Osteocyte (in vitro differentiated cells): ENCODE measurements around the gene EBP. TPM values are rescaled to one million over a fixed set of nuclear protein-coding genes. Genes with fewer than 3 reads are reported as not detected.

Source experiments
- DNase-seq: peaks from one replicate; pipeline ENCODE4 v3.0.0; 2021; ENCODE audit warnings: mixed read lengths; ENCODE audit not compliant: unreplicated experiment; ENCODE audit errors: extremely low spot score
- H3K27ac Mint-ChIP-seq: one replicate; pipeline ENCODE4 v1.8.0; 2021; ENCODE audit warnings: mild to moderate bottlenecking, mixed read lengths; ENCODE audit not compliant: unreplicated experiment
- H3K27me3 Mint-ChIP-seq: one replicate; pipeline ENCODE4 v1.8.0; 2021; ENCODE audit warnings: mixed read lengths; ENCODE audit not compliant: unreplicated experiment
- H3K36me3 Mint-ChIP-seq: one replicate; pipeline ENCODE4 v1.8.0; 2021; ENCODE audit warnings: mixed read lengths; ENCODE audit not compliant: unreplicated experiment
- H3K4me1 Mint-ChIP-seq: one replicate; pipeline ENCODE4 v1.8.0; 2021; ENCODE audit warnings: mixed read lengths; ENCODE audit not compliant: unreplicated experiment
- H3K4me3 Mint-ChIP-seq: one replicate; pipeline ENCODE4 v1.8.0; 2021; ENCODE audit warnings: mild to moderate bottlenecking, moderate library complexity, mixed read lengths; ENCODE audit not compliant: unreplicated experiment
- H3K9me3 Mint-ChIP-seq: one replicate; pipeline ENCODE4 v1.8.0; 2021; ENCODE audit warnings: mixed read lengths; ENCODE audit not compliant: unreplicated experiment
- total RNA-seq: library from RNA; stranded (reverse); gene quantifications from 2 replicates; pipeline ENCODE4 v1.2.1, GENCODE V29; 2021
- TF ChIP-seq, protein P1 (sequence below): fragments of 200-600 bp; sonication (generic); IDR thresholded peaks from 2 replicates; pipeline ENCODE4 v1.5.0; 2021; ENCODE audit warnings: antibody characterized with exemption, mild to moderate bottlenecking, moderate library complexity

The EBP gene
- total RNA-seq, 1 donor from 2014 or later: 42.5 TPM

DNA sequence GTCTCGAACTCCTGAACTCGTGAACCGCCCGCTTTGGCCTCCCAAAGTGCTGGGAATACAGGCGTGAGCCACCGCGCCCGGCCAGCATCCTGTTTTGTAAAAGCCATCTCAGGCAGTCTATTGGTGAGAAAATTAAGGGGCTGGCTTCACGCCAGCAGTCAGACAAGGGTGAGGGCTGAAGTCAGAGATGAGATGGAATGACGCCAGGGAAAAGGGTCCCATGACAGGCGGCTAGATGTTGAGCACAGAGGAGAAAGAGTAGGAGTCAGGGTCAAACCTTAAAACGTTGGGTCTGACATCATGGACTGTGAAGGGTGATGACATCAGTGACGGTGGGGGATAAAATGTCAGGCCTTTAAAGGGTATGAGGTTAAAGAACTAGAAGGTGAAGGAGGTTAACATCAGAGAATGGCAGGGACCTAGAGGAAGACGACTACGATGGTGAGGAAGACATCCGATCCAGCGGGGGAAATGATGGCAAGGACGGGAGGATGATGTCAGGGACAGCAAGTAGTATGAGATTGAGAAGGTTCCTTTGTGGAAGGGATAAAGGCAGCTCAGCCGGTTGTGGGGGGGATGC lies 52.2 kb downstream of the EBP start:
- no peaks in the 10 kb centered on the region for H3K9me3 Mint-ChIP-seq
- H3K4me3 Mint-ChIP-seq: peak overlapping the region; percentile 97
- TF ChIP-seq, protein P1, sequence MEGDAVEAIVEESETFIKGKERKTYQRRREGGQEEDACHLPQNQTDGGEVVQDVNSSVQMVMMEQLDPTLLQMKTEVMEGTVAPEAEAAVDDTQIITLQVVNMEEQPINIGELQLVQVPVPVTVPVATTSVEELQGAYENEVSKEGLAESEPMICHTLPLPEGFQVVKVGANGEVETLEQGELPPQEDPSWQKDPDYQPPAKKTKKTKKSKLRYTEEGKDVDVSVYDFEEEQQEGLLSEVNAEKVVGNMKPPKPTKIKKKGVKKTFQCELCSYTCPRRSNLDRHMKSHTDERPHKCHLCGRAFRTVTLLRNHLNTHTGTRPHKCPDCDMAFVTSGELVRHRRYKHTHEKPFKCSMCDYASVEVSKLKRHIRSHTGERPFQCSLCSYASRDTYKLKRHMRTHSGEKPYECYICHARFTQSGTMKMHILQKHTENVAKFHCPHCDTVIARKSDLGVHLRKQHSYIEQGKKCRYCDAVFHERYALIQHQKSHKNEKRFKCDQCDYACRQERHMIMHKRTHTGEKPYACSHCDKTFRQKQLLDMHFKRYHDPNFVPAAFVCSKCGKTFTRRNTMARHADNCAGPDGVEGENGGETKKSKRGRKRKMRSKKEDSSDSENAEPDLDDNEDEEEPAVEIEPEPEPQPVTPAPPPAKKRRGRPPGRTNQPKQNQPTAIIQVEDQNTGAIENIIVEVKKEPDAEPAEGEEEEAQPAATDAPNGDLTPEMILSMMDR: no peak

DNA sequence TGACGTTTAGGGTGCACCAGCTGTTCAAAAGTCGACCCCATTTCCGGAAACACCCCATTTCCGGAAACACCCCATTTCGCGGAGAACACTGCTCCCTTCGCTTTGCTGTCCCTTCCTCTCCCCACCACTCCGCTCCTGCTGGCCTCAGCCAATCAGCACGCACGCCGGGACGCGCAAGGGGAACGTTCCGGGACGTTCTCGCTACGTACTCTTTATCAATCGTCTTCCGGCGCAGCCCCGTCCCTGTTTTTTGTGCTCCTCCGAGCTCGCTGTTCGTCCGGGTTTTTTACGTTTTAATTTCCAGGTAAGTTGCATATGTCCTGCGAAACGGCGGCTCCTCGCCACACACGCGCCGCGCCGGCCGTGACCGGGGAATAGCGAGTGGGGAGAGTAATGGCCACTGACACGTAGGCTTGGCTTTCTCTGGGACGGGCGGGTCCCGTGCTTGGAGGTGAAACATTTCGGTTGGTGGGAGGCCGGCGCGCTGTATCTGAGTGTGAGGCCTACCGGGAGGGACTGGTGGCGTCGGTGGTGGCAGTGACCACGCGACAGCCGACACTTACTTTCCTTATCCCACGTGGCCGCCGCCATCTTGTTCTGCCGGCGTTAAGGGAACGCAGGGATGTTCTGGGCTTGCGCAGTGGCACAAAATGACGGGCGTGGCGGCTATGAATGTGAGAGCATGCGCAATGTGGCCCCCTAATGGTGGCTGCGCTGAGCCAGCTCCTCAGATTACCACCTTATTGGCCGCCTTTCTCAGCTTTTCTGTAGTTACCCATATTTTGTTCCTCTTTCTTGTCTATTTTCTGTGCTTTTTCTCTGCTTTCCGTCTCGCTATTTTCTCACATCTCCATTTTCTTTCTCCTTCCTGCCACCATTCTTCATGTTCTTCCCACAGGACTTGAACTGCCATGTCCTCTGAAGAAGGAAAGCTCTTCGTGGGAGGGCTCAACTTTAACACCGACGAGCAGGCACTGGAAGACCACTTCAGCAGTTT lies 53.0 kb downstream of the EBP start, which contains the start of gene RBM3:
Gene RBM3, plus strand, starts transcription at position 215 of the 997 bp plus-strand sequence. Its CDS starts 697 bp downstream, at position 912.
- peak; percentile 95 for DNase-seq
- Mint-ChIP-seq H3K27ac (peak within 1 kb of the TSS; percentile 99), H3K27me3 (no peaks in the 10 kb centered on the region), H3K4me1 (peaks cover 10% of the 10 kb centered on the region), H3K36me3 (peaks cover 26% of the 10 kb centered on the region), H3K9me3 (no peaks in the 10 kb centered on the region), H3K4me3 (peak within 1 kb of the TSS; percentile 97)
- TF ChIP-seq, protein P1: peak; percentile 50

More for the DNA sequence above, 52.2 kb downstream of the EBP start:
- Mint-ChIP-seq H3K27me3 (no peaks in the 10 kb centered on the region), H3K4me1 (peaks cover 10% of the 10 kb centered on the region), H3K27ac (peak overlapping the region; percentile 99), H3K36me3 (peaks cover 23% of the 10 kb centered on the region)
- no peak for DNase-seq

- Mint-ChIP-seq H3K4me1 (peaks cover 10% of the 10 kb centered on the region), H3K36me3 (peaks cover 28% of the 10 kb centered on the region), H3K4me3 (peak overlapping the region; percentile 97), H3K27me3 (no peaks in the 10 kb centered on the region), H3K9me3 (peaks cover 3% of the 10 kb centered on the region), H3K27ac (peak overlapping the region; percentile 52)
- no peak for DNase-seq
- TF ChIP-seq, protein P1: no peak
Observed at GRCh38 chrX:48575642-48576041, 54.0 kb downstream of the EBP start.

GRCh38 chrX:48576108-48576507 lies 54.5 kb downstream of the EBP start:
- Mint-ChIP-seq H3K27me3 (no peaks in the 10 kb centered on the region), H3K4me1 (peaks cover 10% of the 10 kb centered on the region), H3K4me3 (peak overlapping the region; percentile 97), H3K9me3 (peaks cover 3% of the 10 kb centered on the region), H3K36me3 (peaks cover 28% of the 10 kb centered on the region), H3K27ac (no peak overlapping the region)
- no peak for DNase-seq
- TF ChIP-seq, protein P1: no peak

Other genes with a start within 250 kb of the EBP start
- gene SSX3, start 165.1 kb upstream of the EBP start, total RNA-seq: not detected in 2 replicates
- gene SSX4, start 138.3 kb upstream of the EBP start, total RNA-seq: not detected in 2 replicates
- gene SSX4B, start 109.8 kb upstream of the EBP start, total RNA-seq: not detected in 2 replicates
- not detected in 2 replicates for gene SLC38A5, start 51.5 kb upstream of the EBP start, total RNA-seq
- gene FTSJ1, start 45.6 kb upstream of the EBP start, total RNA-seq: 47.6 and 57.1 TPM in 2 replicates
- 16.9 and 20.2 TPM in 2 replicates for gene PORCN, start 12.8 kb upstream of the EBP start, total RNA-seq
- 16.4 and 19.9 TPM in 2 replicates for gene TBC1D25, start 17.9 kb downstream of the EBP start, total RNA-seq
- gene RBM3, start 52.7 kb downstream of the EBP start, total RNA-seq: 298 and 325 TPM in 2 replicates
- 89.9 and 97.8 TPM in 2 replicates for gene WDR13, start 75.7 kb downstream of the EBP start, total RNA-seq
- 0.19 and 0.39 TPM in 2 replicates for gene WAS, start 162.0 kb downstream of the EBP start, total RNA-seq
- 4.5 and 5.1 TPM in 2 replicates for gene SUV39H1, start 174.9 kb downstream of the EBP start, total RNA-seq
- gene GLOD5, start 239.9 kb downstream of the EBP start, total RNA-seq: not detected in 2 replicates